Vagina (tissue), 2 donors: ENCODE measurements around the gene ST8SIA6. TPM values are rescaled to one million over a fixed set of nuclear protein-coding genes. Genes with fewer than 3 reads are reported as not detected.

ENCODE experiments used
- DNase-seq, 2 donors: peaks; one replicate each; pipeline ENCODE4 v3.0.0-alpha.2; 2017; ENCODE audit errors: extremely low spot score in 2 of 2
- H3K27ac ChIP-seq: fragments of 200-600 bp; sonication (generic); one replicate; pipeline ENCODE4 v1.5.1; 2019
- H3K27me3 ChIP-seq: fragments of 200-600 bp; sonication (generic); one replicate; pipeline ENCODE4 v1.5.1; 2019
- H3K36me3 ChIP-seq, 2 donors: fragments of 200-600 bp; sonication (generic); one replicate each; pipeline ENCODE4 v1.5.1; 2017 to 2019
- H3K4me1 ChIP-seq: fragments of 200-600 bp; sonication (generic); one replicate; pipeline ENCODE4 v1.5.1; 2019
- H3K4me3 ChIP-seq, 2 donors: fragments of 200-600 bp; sonication (generic); 1 replicate in 1 of 2; 2 replicates in 1 of 2; pipeline ENCODE4 v1.5.1; 2016 to 2019
- H3K9me3 ChIP-seq: fragments of 200-600 bp; sonication (generic); one replicate; pipeline ENCODE4 v1.5.1; 2019
- CTCF ChIP-seq, 3 experiments: fragments of 450-650 bp in 2 of 3; fragments of 200-600 bp in 1 of 3; sonication (generic) in 1 of 3; IDR thresholded peaks; one replicate each; pipeline ENCODE4 v1.5.1; 2017 to 2019; ENCODE audit warnings: antibody characterized with exemption in 3 of 3, mild to moderate bottlenecking in 2 of 3, moderate library complexity in 2 of 3
- POLR2A ChIP-seq, 2 donors: fragments of 450-650 bp; IDR thresholded peaks; one replicate each; pipeline ENCODE4 v1.6.1; 2017; ENCODE audit warnings: antibody characterized with exemption in 2 of 2, mild to moderate bottlenecking in 2 of 2, moderate library complexity in 2 of 2
- POLR2AphosphoS5 ChIP-seq, 2 donors: sonication (generic); formaldehyde crosslinking; IDR thresholded peaks; one replicate each; pipeline ENCODE4 v1.9.0; 2017; ENCODE audit warnings: antibody characterized with exemption in 2 of 2, mild to moderate bottlenecking in 2 of 2, low read depth in 1 of 2; ENCODE audit not compliant: insufficient read depth in 1 of 2
- intact Hi-C: fragments of 100-400 bp; cut with DNase I; formaldehyde crosslinking; loops from one replicate; pipeline ENCODE4 v1.15.1; 2023
- total RNA-seq: library from RNA; depleted of rRNA; stranded (reverse); fragments of >200 nt; gene quantifications from one replicate; pipeline ENCODE4 v1.2.3, GENCODE V29; 2016

The ST8SIA6 gene
- total RNA-seq, 1 donor from 2014 or later, result 1.2 TPM

DNA sequence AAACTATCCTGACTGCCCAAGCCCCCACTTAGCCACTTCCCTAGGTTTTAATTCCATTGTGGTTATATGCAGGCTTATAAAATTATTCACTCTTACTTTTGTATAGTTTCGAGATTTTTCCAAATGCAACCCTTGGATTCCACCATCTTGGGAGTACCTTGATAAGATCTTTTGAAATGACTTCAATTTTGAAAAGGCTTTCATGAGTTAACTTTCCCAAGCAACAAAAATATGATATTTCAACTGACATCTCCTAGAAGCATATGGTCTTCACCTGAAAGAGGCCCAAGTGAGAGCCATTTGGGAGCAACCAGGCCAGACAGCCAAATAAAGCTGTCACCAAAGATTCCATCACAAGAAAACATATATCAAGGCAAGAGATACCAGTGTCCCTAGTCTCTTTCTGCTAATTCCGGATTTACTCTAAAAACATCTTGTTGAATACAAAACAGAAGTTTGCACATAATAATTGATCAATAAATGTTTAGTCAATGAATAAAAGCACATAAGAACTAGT is 1.7 kb upstream of the ST8SIA6 start:
- Histone ChIP-seq H3K4me3 (no peak overlapping the region), H3K36me3 (no peaks in the 10 kb centered on the region), H3K27ac (no peak overlapping the region), H3K4me1 (peaks cover 16% of the 10 kb centered on the region), H3K27me3 (peaks cover 7% of the 10 kb centered on the region), H3K9me3 (no peaks in the 10 kb centered on the region)
- intact Hi-C loops, result no loop called here
- no peak for DNase-seq
- TF ChIP-seq POLR2AphosphoS5 (IDR thresholded peaks at IDR 0.05; ENCODE audit: insufficient read depth in 1 of 2, low read depth in 1 of 2) (no peak), CTCF (IDR thresholded peaks at IDR 0.05) (no peak), POLR2A (IDR thresholded peaks at IDR 0.05) (no peak)

DNA sequence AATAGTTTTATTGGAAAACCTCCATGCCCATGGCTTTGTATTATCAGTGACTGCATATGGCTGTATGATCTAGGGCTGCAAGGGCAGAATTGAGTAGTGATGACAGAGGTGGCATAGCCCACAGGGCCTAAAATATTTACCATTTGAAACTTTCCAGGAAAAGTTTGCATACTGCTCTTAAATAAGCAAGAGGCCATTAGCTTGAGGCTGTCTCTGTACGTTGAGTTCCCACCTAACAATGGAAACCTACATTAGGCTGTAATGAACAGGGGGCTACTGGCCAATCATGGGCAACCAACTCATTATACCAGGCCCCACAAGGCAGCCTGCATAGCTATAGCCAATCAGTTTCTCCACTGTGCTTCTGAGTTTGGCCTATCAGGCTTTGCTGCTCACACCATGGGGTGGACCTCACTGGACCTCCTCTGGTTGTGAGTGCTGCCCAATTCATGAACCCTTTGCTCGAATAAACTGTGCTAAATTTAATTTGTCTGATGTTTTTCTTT is 673 bp upstream of the ST8SIA6 start:
- no peaks in the 10 kb centered on the region for H3K36me3 ChIP-seq
- no peak overlapping the region for H3K27ac ChIP-seq
- H3K4me1 ChIP-seq, result peaks cover 16% of the 10 kb centered on the region
- peaks cover 7% of the 10 kb centered on the region for H3K27me3 ChIP-seq
- no peaks in the 10 kb centered on the region for H3K9me3 ChIP-seq
- no peak for DNase-seq
- TF ChIP-seq POLR2A (IDR thresholded peaks at IDR 0.05) (no peak), CTCF (IDR thresholded peaks at IDR 0.05) (no peak), POLR2AphosphoS5 (IDR thresholded peaks at IDR 0.05; ENCODE audit: insufficient read depth in 1 of 2, low read depth in 1 of 2) (no peak)
- peak overlapping the region; percentile 44 to 48 for H3K4me3 ChIP-seq
- intact Hi-C loops, result no loop called here

DNA sequence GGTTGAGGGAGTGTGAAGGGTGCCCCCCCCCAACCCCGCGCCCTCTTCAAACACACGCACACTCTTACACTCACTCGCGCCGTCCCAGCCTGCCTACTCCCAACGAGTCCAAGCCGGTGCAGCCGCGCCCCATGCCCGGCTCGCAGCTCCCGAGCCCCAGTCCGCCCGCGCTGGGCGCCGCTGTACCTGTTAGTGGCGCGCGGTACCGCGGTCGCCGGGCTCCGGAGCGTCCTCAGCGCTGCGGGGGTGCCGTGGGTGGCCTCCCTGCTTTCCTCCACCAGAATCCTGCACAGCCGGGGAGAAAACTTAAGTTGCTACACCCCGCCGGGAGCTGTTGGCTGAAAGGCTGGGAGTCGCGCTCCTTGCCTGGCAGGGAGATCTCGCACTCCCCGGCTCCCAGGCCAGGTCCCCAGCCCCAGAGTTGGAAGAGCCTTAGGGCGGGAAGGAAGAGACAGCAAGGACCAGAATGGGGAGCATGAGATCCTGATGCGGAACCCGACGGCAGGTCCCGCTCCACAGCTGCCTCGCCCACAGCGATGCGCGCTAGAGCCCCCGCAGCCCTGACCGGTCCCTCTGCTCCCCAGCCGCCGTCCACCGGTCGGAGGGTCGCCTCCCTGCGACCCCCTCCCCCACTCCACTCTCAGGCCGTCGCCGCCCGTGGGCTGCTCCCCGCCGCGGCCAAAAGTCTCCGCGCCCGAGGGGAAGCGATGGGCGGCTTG is 863 bp downstream of the ST8SIA6 start:
- no peak for DNase-seq
- TF ChIP-seq CTCF (IDR thresholded peaks at IDR 0.05) (no peak), POLR2A (IDR thresholded peaks at IDR 0.05) (no peak), POLR2AphosphoS5 (IDR thresholded peaks at IDR 0.05; ENCODE audit: insufficient read depth in 1 of 2, low read depth in 1 of 2) (no peak)
- peaks cover 7% of the 10 kb centered on the region for H3K9me3 ChIP-seq
- no peaks in the 10 kb centered on the region for H3K36me3 ChIP-seq
- peak overlapping the region; percentile 44 to 48 for H3K4me3 ChIP-seq
- H3K4me1 ChIP-seq, result peaks cover 16% of the 10 kb centered on the region
- intact Hi-C loops, result no loop called here
- H3K27ac ChIP-seq, result peak overlapping the region; percentile 20
- H3K27me3 ChIP-seq, result peaks cover 7% of the 10 kb centered on the region

GRCh38 chr10:17453035-17453372 is 1.4 kb downstream of the ST8SIA6 start:
- H3K4me3 ChIP-seq, result peak overlapping the region; percentile 44 to 48
- no peaks in the 10 kb centered on the region for H3K36me3 ChIP-seq
- no peak for TF ChIP-seq POLR2A (IDR thresholded peaks at IDR 0.05)
- TF ChIP-seq CTCF (IDR thresholded peaks at IDR 0.05), result no peak
- no peak for TF ChIP-seq POLR2AphosphoS5 (IDR thresholded peaks at IDR 0.05; ENCODE audit: insufficient read depth in 1 of 2, low read depth in 1 of 2)
- H3K27me3 ChIP-seq, result peaks cover 7% of the 10 kb centered on the region
- no peak for DNase-seq
- peaks cover 10% of the 10 kb centered on the region for H3K9me3 ChIP-seq
- intact Hi-C loops, result no loop called here
- peak overlapping the region; percentile 20 for H3K27ac ChIP-seq
- peaks cover 16% of the 10 kb centered on the region for H3K4me1 ChIP-seq
